K562 (cell line): ENCODE measurements around the gene TMEM131L. TPM values are rescaled to one million over a fixed set of nuclear protein-coding genes. Genes with fewer than 3 reads are reported as not detected.
A peak's percentile ranks its signal among the peaks of the same experiment; 100 is the strongest.

Experiments used
- CREBBP ChIP-seq: IDR thresholded peaks from one replicate; pipeline ENCODE4 v1.6.1; 2012; ENCODE audit warnings: low read depth, mild to moderate bottlenecking, control low read depth, inconsistent platforms, low read length
- ERF ChIP-seq: fragments of 450-650 bp; formaldehyde crosslinking; IDR thresholded peaks from 2 replicates; pipeline ENCODE4 v1.4.0; 2020; ENCODE audit warnings: mild to moderate bottlenecking, mixed read lengths
- MAFF ChIP-seq: IDR thresholded peaks from 2 replicates; pipeline ENCODE4 v1.6.1; 2012; ENCODE audit warnings: low read length, improper control_type of control experiment
- MECOM ChIP-seq: fragments of 250-450 bp; sonication (Bioruptor Pico); IDR thresholded peaks from 2 replicates; pipeline ENCODE4 v1.8.0; 2022; ENCODE audit warnings: inconsistent platforms
- MTA2 ChIP-seq: fragments of 450-650 bp; IDR thresholded peaks from 2 replicates; pipeline ENCODE4 v1.6.1; 2016; ENCODE audit warnings: low read depth
- NUFIP1 ChIP-seq: fragments of 450-650 bp; IDR thresholded peaks from 2 replicates; pipeline ENCODE4 v1.6.1; 2018; ENCODE audit not compliant: partially characterized antibody
- YY1 ChIP-seq, 3 experiments: IDR thresholded peaks; 2 replicates each; pipeline ENCODE4 v1.6.1; 2011; ENCODE audit warnings: low read length in 2 of 3, mild to moderate bottlenecking in 2 of 3, moderate library complexity in 2 of 3, borderline replicate concordance in 1 of 3, control low read depth in 1 of 3, low read depth in 1 of 3; ENCODE audit not compliant: insufficient read depth in 3 of 3, insufficient replicate concordance in 2 of 3, control insufficient read depth in 1 of 3, insufficient read length in 1 of 3; ENCODE audit errors: extremely low read depth in 1 of 3
- ZNF175 ChIP-seq: fragments of 200-800 bp; sonication (Bioruptor generic); IDR thresholded peaks from 2 replicates; pipeline ENCODE4 v1.6.1; 2016; ENCODE audit warnings: low read depth, mild to moderate bottlenecking, missing genetic modification characterization, missing compliant biosample characterization
- ZNF184 ChIP-seq: sonication (generic); formaldehyde crosslinking; IDR thresholded peaks from 2 replicates; pipeline ENCODE4 v1.5.0; 2020; ENCODE audit warnings: missing genetic modification reagents
- polyA plus RNA-seq, 8 experiments: library from polyadenylated mRNA; depleted of rRNA in 4 of 8; stranded (reverse) in 5 of 8; unstranded in 3 of 8; fragments of >200 nt; fragmentation: Nextera tagmentation in 2 of 8; fragmentation: Illumina TruSeq in 1 of 8; extraction: Ambion mirVana in 2 of 8; extraction: Trizol in 1 of 8; gene quantifications; 2 replicates each; pipeline versions ENCODE4 v1.2.1 to v1.2.3, GENCODE V29; 2011 to 2014; ENCODE audit warnings: inconsistent platforms in 1 of 8, missing spikeins in 1 of 8
- total RNA-seq, 7 experiments: library from RNA; depleted of rRNA in 6 of 7; stranded (reverse); fragments of >200 nt in 6 of 7; fragmentation: Illumina TruSeq in 2 of 7; extraction: Trizol in 2 of 7; gene quantifications; 2 replicates each; pipeline versions ENCODE4 v1.2.1 to v1.2.3, GENCODE V29; 2011 to 2021; ENCODE audit warnings: low replicate concordance in 1 of 7
- TF ChIP-seq, protein P1 (sequence below): sonication (generic); formaldehyde crosslinking; IDR thresholded peaks from 2 replicates; pipeline ENCODE4 v1.8.0; 2022; ENCODE audit warnings: missing genetic modification reagents, mild to moderate bottlenecking, borderline replicate concordance
- TF ChIP-seq, protein P2 (sequence below): IDR thresholded peaks from 2 replicates; pipeline ENCODE4 v1.6.1; 2016; ENCODE audit warnings: missing genetic modification characterization, missing compliant biosample characterization
- TF ChIP-seq, protein P3 (sequence below): fragments of 450-650 bp; IDR thresholded peaks from one replicate; pipeline ENCODE4 v1.6.1; 2018; ENCODE audit warnings: mild to moderate bottlenecking, moderate library complexity; ENCODE audit not compliant: partially characterized antibody
- TF ChIP-seq, protein P4 (sequence below): fragments of 250-450 bp; sonication (Bioruptor Pico); IDR thresholded peaks from 2 replicates; pipeline ENCODE4 v1.4.0; 2020
- TF ChIP-seq, protein P5 (sequence below): fragments of 450-650 bp; IDR thresholded peaks from 2 replicates; pipeline ENCODE4 v1.6.1; 2016; ENCODE audit warnings: borderline replicate concordance

TMEM131L gene
- total and polyA plus RNA-seq, 9 of the 15 experiments (the other 6 are each of a cell fraction or from before 2014, with no cell fraction given) = 1.2 to 20.8 (median 12.9) TPM

DNA sequence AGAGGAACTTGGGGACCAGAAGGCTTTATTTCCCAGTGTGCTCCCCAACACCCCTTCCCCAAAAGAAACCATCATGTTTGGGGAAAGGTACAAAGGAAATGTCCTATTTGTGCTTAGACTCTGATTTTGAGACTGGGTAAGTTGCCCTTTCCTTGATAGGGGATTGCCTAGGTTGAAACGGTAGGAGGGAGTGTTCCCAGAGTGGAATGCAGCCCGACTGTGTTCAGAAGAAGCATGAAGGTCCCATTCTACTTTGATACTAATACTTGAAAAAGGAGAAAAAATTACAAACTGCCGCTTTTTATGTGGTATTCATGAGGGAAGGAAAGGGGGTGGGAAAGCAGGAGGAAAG lies 32.4 kb upstream of the TMEM131L start (continued):
- TF ChIP-seq, protein P1, sequence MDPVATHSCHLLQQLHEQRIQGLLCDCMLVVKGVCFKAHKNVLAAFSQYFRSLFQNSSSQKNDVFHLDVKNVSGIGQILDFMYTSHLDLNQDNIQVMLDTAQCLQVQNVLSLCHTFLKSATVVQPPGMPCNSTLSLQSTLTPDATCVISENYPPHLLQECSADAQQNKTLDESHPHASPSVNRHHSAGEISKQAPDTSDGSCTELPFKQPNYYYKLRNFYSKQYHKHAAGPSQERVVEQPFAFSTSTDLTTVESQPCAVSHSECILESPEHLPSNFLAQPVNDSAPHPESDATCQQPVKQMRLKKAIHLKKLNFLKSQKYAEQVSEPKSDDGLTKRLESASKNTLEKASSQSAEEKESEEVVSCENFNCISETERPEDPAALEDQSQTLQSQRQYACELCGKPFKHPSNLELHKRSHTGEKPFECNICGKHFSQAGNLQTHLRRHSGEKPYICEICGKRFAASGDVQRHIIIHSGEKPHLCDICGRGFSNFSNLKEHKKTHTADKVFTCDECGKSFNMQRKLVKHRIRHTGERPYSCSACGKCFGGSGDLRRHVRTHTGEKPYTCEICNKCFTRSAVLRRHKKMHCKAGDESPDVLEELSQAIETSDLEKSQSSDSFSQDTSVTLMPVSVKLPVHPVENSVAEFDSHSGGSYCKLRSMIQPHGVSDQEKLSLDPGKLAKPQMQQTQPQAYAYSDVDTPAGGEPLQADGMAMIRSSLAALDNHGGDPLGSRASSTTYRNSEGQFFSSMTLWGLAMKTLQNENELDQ (CRISPR knock-in tag) = no peak
- TF ChIP-seq MAFF (no peak), NUFIP1 (no peak), ZNF175 (CRISPR knock-in tag) (0 out of 2 replicates have a peak, but pooled peaks have one; percentile 3), YY1 (IDR thresholded peaks at IDR 0.05; ENCODE audit: borderline replicate concordance in 1 of 3, control insufficient read depth in 1 of 3, extremely low read depth in 1 of 3, insufficient read depth in 3 of 3, insufficient read length in 1 of 3, insufficient replicate concordance in 2 of 3, low read depth in 1 of 3, low read length in 2 of 3) (no peak), MECOM (no peak), MTA2 (no peak), ERF (CRISPR knock-in tag) (no peak), CREBBP (no peak), ZNF184 (CRISPR knock-in tag) (no peak)
- TF ChIP-seq, protein P2, sequence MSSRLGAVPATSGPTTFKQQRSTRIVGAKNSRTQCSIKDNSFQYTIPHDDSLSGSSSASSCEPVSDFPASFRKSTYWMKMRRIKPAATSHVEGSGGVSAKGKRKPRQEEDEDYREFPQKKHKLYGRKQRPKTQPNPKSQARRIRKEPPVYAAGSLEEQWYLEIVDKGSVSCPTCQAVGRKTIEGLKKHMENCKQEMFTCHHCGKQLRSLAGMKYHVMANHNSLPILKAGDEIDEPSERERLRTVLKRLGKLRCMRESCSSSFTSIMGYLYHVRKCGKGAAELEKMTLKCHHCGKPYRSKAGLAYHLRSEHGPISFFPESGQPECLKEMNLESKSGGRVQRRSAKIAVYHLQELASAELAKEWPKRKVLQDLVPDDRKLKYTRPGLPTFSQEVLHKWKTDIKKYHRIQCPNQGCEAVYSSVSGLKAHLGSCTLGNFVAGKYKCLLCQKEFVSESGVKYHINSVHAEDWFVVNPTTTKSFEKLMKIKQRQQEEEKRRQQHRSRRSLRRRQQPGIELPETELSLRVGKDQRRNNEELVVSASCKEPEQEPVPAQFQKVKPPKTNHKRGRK (tag) = peak; percentile 55; the same call in 1 of the 2 replicates
- TF ChIP-seq, protein P3, sequence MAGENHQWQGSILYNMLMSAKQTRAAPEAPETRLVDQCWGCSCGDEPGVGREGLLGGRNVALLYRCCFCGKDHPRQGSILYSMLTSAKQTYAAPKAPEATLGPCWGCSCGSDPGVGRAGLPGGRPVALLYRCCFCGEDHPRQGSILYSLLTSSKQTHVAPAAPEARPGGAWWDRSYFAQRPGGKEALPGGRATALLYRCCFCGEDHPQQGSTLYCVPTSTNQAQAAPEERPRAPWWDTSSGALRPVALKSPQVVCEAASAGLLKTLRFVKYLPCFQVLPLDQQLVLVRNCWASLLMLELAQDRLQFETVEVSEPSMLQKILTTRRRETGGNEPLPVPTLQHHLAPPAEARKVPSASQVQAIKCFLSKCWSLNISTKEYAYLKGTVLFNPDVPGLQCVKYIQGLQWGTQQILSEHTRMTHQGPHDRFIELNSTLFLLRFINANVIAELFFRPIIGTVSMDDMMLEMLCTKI = no peak
- TF ChIP-seq, protein P4, sequence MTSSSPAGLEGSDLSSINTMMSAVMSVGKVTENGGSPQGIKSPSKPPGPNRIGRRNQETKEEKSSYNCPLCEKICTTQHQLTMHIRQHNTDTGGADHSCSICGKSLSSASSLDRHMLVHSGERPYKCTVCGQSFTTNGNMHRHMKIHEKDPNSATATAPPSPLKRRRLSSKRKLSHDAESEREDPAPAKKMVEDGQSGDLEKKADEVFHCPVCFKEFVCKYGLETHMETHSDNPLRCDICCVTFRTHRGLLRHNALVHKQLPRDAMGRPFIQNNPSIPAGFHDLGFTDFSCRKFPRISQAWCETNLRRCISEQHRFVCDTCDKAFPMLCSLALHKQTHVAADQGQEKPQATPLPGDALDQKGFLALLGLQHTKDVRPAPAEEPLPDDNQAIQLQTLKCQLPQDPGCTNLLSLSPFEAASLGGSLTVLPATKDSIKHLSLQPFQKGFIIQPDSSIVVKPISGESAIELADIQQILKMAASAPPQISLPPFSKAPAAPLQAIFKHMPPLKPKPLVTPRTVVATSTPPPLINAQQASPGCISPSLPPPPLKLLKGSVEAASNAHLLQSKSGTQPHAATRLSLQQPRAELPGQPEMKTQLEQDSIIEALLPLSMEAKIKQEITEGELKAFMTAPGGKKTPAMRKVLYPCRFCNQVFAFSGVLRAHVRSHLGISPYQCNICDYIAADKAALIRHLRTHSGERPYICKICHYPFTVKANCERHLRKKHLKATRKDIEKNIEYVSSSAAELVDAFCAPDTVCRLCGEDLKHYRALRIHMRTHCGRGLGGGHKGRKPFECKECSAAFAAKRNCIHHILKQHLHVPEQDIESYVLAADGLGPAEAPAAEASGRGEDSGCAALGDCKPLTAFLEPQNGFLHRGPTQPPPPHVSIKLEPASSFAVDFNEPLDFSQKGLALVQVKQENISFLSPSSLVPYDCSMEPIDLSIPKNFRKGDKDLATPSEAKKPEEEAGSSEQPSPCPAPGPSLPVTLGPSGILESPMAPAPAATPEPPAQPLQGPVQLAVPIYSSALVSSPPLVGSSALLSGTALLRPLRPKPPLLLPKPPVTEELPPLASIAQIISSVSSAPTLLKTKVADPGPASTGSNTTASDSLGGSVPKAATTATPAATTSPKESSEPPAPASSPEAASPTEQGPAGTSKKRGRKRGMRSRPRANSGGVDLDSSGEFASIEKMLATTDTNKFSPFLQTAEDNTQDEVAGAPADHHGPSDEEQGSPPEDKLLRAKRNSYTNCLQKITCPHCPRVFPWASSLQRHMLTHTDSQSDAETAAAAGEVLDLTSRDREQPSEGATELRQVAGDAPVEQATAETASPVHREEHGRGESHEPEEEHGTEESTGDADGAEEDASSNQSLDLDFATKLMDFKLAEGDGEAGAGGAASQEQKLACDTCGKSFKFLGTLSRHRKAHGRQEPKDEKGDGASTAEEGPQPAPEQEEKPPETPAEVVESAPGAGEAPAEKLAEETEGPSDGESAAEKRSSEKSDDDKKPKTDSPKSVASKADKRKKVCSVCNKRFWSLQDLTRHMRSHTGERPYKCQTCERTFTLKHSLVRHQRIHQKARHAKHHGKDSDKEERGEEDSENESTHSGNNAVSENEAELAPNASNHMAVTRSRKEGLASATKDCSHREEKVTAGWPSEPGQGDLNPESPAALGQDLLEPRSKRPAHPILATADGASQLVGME = no peak
- TF ChIP-seq, protein P5, sequence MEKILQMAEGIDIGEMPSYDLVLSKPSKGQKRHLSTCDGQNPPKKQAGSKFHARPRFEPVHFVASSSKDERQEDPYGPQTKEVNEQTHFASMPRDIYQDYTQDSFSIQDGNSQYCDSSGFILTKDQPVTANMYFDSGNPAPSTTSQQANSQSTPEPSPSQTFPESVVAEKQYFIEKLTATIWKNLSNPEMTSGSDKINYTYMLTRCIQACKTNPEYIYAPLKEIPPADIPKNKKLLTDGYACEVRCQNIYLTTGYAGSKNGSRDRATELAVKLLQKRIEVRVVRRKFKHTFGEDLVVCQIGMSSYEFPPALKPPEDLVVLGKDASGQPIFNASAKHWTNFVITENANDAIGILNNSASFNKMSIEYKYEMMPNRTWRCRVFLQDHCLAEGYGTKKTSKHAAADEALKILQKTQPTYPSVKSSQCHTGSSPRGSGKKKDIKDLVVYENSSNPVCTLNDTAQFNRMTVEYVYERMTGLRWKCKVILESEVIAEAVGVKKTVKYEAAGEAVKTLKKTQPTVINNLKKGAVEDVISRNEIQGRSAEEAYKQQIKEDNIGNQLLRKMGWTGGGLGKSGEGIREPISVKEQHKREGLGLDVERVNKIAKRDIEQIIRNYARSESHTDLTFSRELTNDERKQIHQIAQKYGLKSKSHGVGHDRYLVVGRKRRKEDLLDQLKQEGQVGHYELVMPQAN = 0 out of 2 replicates have a peak, but pooled peaks have one; percentile 1
